Liver (tissue), 9 donors: ENCODE measurements around the gene SLC22A3. TPM values are rescaled to one million over a fixed set of nuclear protein-coding genes. Genes with fewer than 3 reads are reported as not detected.

Experiments
- DNase-seq: peaks from one replicate; pipeline ENCODE4 v3.0.0-alpha.2; 2017; ENCODE audit warnings: low spot score
- H3K27ac ChIP-seq, 2 donors: one replicate each; pipeline ENCODE4 v1.7.0; 2013; ENCODE audit warnings: inconsistent platforms in 2 of 2, low read length in 2 of 2, control low read depth in 1 of 2, low read depth in 1 of 2, mild to moderate bottlenecking in 1 of 2
- H3K27me3 ChIP-seq, 4 donors: one replicate each; pipeline versions ENCODE4 v1.6.1 to v1.7.0; 2013; ENCODE audit warnings: low read length in 3 of 4, inconsistent platforms in 1 of 4, mild to moderate bottlenecking in 1 of 4, moderate library complexity in 1 of 4; ENCODE audit not compliant: control insufficient read depth in 4 of 4, insufficient read depth in 4 of 4
- H3K36me3 ChIP-seq, 4 donors: one replicate each; pipeline versions ENCODE4 v1.6.1 to v1.7.0; 2013; ENCODE audit warnings: low read length in 3 of 4, mild to moderate bottlenecking in 3 of 4, low read depth in 1 of 4, moderate library complexity in 1 of 4; ENCODE audit not compliant: control insufficient read depth in 4 of 4, insufficient read depth in 3 of 4
- H3K4me1 ChIP-seq, 4 donors: one replicate each; pipeline versions ENCODE4 v1.6.1 to v1.7.0; 2013; ENCODE audit warnings: low read length in 3 of 4, mild to moderate bottlenecking in 3 of 4, moderate library complexity in 1 of 4; ENCODE audit not compliant: control insufficient read depth in 4 of 4, insufficient read depth in 4 of 4
- H3K4me3 ChIP-seq, 3 donors: one replicate each; pipeline versions ENCODE4 v1.6.1 to v1.7.0; 2013; ENCODE audit warnings: low read length in 3 of 3, control low read depth in 1 of 3, low read depth in 1 of 3, mild to moderate bottlenecking in 1 of 3
- H3K9ac ChIP-seq, 2 donors: one replicate each; pipeline ENCODE4 v1.7.0; 2013; ENCODE audit warnings: low read length in 2 of 2, mild to moderate bottlenecking in 2 of 2, moderate library complexity in 2 of 2, control low read depth in 1 of 2, low read depth in 1 of 2
- H3K9me3 ChIP-seq, 4 donors: one replicate each; pipeline versions ENCODE4 v1.6.1 to v1.7.0; 2013; ENCODE audit warnings: low read length in 3 of 4; ENCODE audit not compliant: control insufficient read depth in 4 of 4
- EGR1 ChIP-seq, 2 donors: IDR thresholded peaks; 2 replicates each; pipeline ENCODE4 v1.6.1; 2016 to 2018; ENCODE audit warnings: antibody characterized with exemption in 2 of 2, low read depth in 2 of 2
- FOXA1 ChIP-seq: IDR thresholded peaks from 2 replicates; pipeline ENCODE4 v1.6.1; 2016; ENCODE audit warnings: antibody characterized with exemption
- FOXA2 ChIP-seq: IDR thresholded peaks from 2 replicates; pipeline ENCODE4 v1.6.1; 2016; ENCODE audit warnings: antibody characterized with exemption
- GABPA ChIP-seq, 2 donors: IDR thresholded peaks in 1 of 2; conservative IDR thresholded peaks in 1 of 2; 2 replicates each; pipeline ENCODE4 v1.6.1; 2016; ENCODE audit warnings: antibody characterized with exemption in 2 of 2, mild to moderate bottlenecking in 1 of 2, moderate library complexity in 1 of 2
- HNF4A ChIP-seq, 2 donors: conservative IDR thresholded peaks; 2 replicates each; pipeline ENCODE4 v1.6.1; 2016; ENCODE audit warnings: antibody characterized with exemption in 2 of 2, mild to moderate bottlenecking in 2 of 2
- HNF4G ChIP-seq: IDR thresholded peaks from 2 replicates; pipeline ENCODE4 v1.6.1; 2016; ENCODE audit warnings: antibody characterized with exemption
- JUND ChIP-seq, 2 donors: IDR thresholded peaks; 2 replicates each; pipeline ENCODE4 v1.6.1; 2016; ENCODE audit warnings: antibody characterized with exemption in 2 of 2
- NR2F2 ChIP-seq: IDR thresholded peaks from 2 replicates; pipeline ENCODE4 v1.6.1; 2016; ENCODE audit warnings: antibody characterized with exemption
- RAD21 ChIP-seq, 2 donors: IDR thresholded peaks; 2 replicates each; pipeline ENCODE4 v1.6.1; 2016; ENCODE audit warnings: antibody characterized with exemption in 2 of 2, mild to moderate bottlenecking in 2 of 2
- RXRA ChIP-seq, 2 donors: IDR thresholded peaks; 2 replicates each; pipeline ENCODE4 v1.6.1; 2017 to 2018; ENCODE audit warnings: antibody characterized with exemption in 2 of 2, mild to moderate bottlenecking in 1 of 2
- TAF1 ChIP-seq: conservative IDR thresholded peaks from 2 replicates; pipeline ENCODE4 v1.6.1; 2016; ENCODE audit warnings: antibody characterized with exemption, mild to moderate bottlenecking
- YY1 ChIP-seq: IDR thresholded peaks from 2 replicates; pipeline ENCODE4 v1.6.1; 2016; ENCODE audit warnings: antibody characterized with exemption, mild to moderate bottlenecking
- WGBS: extraction: QIAGEN DNeasy Blood & Tissue Kit; methylation state at CpG from one replicate; pipeline ENCODE4 v1.1.7; 2013; 5-methylcytosine and 5-hydroxymethylcytosine counted together
- polyA plus RNA-seq, 2 donors: library from polyadenylated mRNA; stranded (reverse) in 1 of 2; unstranded in 1 of 2; fragments of 200-250 nt in 1 of 2; fragments of >200 nt in 1 of 2; fragmentation: Nextera tagmentation in 1 of 2; extraction: Ambion mirVana in 1 of 2; gene quantifications; one replicate each; pipeline versions ENCODE4 v1.2.1 to v1.2.3, GENCODE V29; 2013 to 2015
- total RNA-seq, 2 donors: library from RNA; depleted of rRNA; stranded (reverse); fragments of >200 nt; gene quantifications; one replicate each; pipeline ENCODE4 v1.2.3, GENCODE V29; 2014
- TF ChIP-seq, protein P1 (sequence below): IDR thresholded peaks from 2 replicates; pipeline ENCODE4 v1.6.1; 2016; ENCODE audit warnings: antibody characterized with exemption
- TF ChIP-seq, protein P2 (sequence below): fragments of 150-350 bp; IDR thresholded peaks from 2 replicates; pipeline ENCODE4 v1.5.1; 2017; ENCODE audit warnings: improper control_type of control experiment, low read depth, low read length; ENCODE audit not compliant: missing input control
- TF ChIP-seq, protein P3 (sequence below): IDR thresholded peaks from 2 replicates; pipeline ENCODE4 v1.6.1; 2016; ENCODE audit warnings: antibody characterized with exemption
- TF ChIP-seq, protein P4 (sequence below): IDR thresholded peaks from 2 replicates; pipeline ENCODE4 v1.6.1; 2016; ENCODE audit warnings: antibody characterized with exemption
- TF ChIP-seq, protein P5 (sequence below): IDR thresholded peaks from 2 replicates; pipeline ENCODE4 v1.6.1; 2016; ENCODE audit warnings: antibody characterized with exemption, mild to moderate bottlenecking
- donor health status: healthy.
- donor health status: healthy.
- donor health status: healthy.
- donor health status: healthy.
- donor health status: healthy.

SLC22A3 gene
- total and polyA plus RNA-seq, 4 donors: 7.6 to 40.9 (median 19.4) TPM

DNA sequence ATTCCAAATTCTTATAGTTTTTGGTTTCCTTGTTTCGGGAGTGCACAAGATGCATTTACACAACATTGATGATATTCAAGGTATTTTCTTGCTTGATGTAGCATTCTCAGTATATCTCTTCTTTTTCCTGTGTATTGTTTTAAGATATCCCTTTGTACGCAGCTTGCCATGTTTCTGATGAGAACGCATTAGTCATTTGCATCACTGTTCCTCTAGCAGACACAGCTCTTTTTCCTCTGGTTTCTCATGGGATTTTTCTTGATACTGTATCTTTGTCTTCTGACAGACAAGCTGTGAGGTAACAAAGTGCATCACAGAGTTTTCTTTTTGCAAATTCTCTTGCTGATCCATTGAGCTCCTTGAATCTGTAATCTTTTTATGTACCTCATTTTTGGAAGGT, 146.4 kb downstream of the SLC22A3 start:
- no peak overlapping the region for H3K27ac ChIP-seq
- no peaks in the 10 kb centered on the region for H3K9me3 ChIP-seq
- peaks cover 9 to 57% (median 51%) of the 10 kb centered on the region in 4 donors for H3K36me3 ChIP-seq
- no peak overlapping the region for H3K4me3 ChIP-seq
- no peak overlapping the region for H3K9ac ChIP-seq
- TF ChIP-seq GABPA (IDR thresholded peaks at IDR 0.05 in 1 of 2, conservative IDR thresholded peaks at IDR 0.05 in 1 of 2) (no peak), FOXA2 (no peak), RAD21 (IDR thresholded peaks at IDR 0.05) (no peak), FOXA1 (no peak), NR2F2 (no peak), HNF4A (conservative IDR thresholded peaks at IDR 0.05) (no peak), TAF1 (no peak), RXRA (IDR thresholded peaks at IDR 0.05) (no peak), YY1 (no peak), HNF4G (no peak), EGR1 (IDR thresholded peaks at IDR 0.05; ENCODE audit: low read depth in 2 of 2) (no peak), JUND (IDR thresholded peaks at IDR 0.05) (no peak)
- TF ChIP-seq, protein P1, sequence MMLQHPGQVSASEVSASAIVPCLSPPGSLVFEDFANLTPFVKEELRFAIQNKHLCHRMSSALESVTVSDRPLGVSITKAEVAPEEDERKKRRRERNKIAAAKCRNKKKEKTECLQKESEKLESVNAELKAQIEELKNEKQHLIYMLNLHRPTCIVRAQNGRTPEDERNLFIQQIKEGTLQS: no peak
- TF ChIP-seq, protein P2, sequence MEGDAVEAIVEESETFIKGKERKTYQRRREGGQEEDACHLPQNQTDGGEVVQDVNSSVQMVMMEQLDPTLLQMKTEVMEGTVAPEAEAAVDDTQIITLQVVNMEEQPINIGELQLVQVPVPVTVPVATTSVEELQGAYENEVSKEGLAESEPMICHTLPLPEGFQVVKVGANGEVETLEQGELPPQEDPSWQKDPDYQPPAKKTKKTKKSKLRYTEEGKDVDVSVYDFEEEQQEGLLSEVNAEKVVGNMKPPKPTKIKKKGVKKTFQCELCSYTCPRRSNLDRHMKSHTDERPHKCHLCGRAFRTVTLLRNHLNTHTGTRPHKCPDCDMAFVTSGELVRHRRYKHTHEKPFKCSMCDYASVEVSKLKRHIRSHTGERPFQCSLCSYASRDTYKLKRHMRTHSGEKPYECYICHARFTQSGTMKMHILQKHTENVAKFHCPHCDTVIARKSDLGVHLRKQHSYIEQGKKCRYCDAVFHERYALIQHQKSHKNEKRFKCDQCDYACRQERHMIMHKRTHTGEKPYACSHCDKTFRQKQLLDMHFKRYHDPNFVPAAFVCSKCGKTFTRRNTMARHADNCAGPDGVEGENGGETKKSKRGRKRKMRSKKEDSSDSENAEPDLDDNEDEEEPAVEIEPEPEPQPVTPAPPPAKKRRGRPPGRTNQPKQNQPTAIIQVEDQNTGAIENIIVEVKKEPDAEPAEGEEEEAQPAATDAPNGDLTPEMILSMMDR: no peak
- TF ChIP-seq, protein P3, sequence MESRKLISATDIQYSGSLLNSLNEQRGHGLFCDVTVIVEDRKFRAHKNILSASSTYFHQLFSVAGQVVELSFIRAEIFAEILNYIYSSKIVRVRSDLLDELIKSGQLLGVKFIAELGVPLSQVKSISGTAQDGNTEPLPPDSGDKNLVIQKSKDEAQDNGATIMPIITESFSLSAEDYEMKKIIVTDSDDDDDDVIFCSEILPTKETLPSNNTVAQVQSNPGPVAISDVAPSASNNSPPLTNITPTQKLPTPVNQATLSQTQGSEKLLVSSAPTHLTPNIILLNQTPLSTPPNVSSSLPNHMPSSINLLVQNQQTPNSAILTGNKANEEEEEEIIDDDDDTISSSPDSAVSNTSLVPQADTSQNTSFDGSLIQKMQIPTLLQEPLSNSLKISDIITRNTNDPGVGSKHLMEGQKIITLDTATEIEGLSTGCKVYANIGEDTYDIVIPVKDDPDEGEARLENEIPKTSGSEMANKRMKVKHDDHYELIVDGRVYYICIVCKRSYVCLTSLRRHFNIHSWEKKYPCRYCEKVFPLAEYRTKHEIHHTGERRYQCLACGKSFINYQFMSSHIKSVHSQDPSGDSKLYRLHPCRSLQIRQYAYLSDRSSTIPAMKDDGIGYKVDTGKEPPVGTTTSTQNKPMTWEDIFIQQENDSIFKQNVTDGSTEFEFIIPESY: no peak
- TF ChIP-seq, protein P4, sequence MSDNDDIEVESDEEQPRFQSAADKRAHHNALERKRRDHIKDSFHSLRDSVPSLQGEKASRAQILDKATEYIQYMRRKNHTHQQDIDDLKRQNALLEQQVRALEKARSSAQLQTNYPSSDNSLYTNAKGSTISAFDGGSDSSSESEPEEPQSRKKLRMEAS: no peak
- TF ChIP-seq, protein P5, sequence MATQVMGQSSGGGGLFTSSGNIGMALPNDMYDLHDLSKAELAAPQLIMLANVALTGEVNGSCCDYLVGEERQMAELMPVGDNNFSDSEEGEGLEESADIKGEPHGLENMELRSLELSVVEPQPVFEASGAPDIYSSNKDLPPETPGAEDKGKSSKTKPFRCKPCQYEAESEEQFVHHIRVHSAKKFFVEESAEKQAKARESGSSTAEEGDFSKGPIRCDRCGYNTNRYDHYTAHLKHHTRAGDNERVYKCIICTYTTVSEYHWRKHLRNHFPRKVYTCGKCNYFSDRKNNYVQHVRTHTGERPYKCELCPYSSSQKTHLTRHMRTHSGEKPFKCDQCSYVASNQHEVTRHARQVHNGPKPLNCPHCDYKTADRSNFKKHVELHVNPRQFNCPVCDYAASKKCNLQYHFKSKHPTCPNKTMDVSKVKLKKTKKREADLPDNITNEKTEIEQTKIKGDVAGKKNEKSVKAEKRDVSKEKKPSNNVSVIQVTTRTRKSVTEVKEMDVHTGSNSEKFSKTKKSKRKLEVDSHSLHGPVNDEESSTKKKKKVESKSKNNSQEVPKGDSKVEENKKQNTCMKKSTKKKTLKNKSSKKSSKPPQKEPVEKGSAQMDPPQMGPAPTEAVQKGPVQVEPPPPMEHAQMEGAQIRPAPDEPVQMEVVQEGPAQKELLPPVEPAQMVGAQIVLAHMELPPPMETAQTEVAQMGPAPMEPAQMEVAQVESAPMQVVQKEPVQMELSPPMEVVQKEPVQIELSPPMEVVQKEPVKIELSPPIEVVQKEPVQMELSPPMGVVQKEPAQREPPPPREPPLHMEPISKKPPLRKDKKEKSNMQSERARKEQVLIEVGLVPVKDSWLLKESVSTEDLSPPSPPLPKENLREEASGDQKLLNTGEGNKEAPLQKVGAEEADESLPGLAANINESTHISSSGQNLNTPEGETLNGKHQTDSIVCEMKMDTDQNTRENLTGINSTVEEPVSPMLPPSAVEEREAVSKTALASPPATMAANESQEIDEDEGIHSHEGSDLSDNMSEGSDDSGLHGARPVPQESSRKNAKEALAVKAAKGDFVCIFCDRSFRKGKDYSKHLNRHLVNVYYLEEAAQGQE: no peak
- WGBS: 84% methylated on average over 3 of the region's 3 CpGs
- no peak for DNase-seq
- no peaks in the 10 kb centered on the region for H3K4me1 ChIP-seq
- H3K27me3 ChIP-seq: no peaks in the 10 kb centered on the region

DNA sequence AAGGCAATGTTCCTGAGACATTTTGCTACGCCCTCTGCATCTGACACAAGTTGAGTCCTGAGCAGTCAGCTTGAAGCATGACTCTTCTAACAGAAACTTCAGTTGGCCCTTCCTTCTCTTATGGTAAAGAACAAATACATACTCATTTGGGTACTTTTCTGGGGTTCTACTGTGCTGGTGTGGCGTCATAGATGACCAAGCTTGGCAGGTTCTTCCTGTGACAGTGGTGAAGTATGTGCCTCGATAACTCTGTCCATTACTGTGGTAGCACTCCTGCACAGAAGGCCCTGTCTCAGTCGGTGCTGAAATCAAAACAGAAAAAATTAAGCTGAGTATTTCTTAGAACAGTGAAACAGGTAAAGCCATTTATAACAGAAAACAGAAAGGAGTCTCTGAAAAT, 152.5 kb downstream of the SLC22A3 start:
- H3K9me3 ChIP-seq: peaks cover 0 to 2% (median 0%) of the 10 kb centered on the region in 4 donors
- 91% methylated on average over 4 of the region's 4 CpGs for whole genome bisulfite sequencing
- no peak overlapping the region for H3K4me3 ChIP-seq
- no peaks in the 10 kb centered on the region for H3K4me1 ChIP-seq
- peaks cover 4 to 43% (median 34%) of the 10 kb centered on the region in 4 donors for H3K36me3 ChIP-seq
- no peak overlapping the region for H3K27ac ChIP-seq
- no peaks in the 10 kb centered on the region for H3K27me3 ChIP-seq
- DNase-seq: no peak
- H3K9ac ChIP-seq: no peak overlapping the region
- TF ChIP-seq RAD21 (IDR thresholded peaks at IDR 0.05) (no peak), YY1 (no peak), FOXA1 (no peak)
- TF ChIP-seq, protein P1: no peak
- TF ChIP-seq, protein P2: no peak
- TF ChIP-seq, protein P3: no peak
